BLaER1 (cell line): ENCODE results near the gene TRPV4.

Experiments used
- H3K27ac ChIP-seq: shearing (Covaris generic); formaldehyde crosslinking; 2 replicates; pipeline ENCODE4 v1.8.1; 2022
- H3K27me3 ChIP-seq: shearing (Covaris generic); formaldehyde crosslinking; 2 replicates; pipeline ENCODE4 v1.8.1; 2022
- H3K36me3 ChIP-seq: shearing (Covaris generic); formaldehyde crosslinking; 2 replicates; pipeline ENCODE4 v1.8.1; 2022
- H3K4me1 ChIP-seq: shearing (Covaris generic); formaldehyde crosslinking; 2 replicates; pipeline ENCODE4 v1.8.1; 2022
- H3K4me2 ChIP-seq: shearing (Covaris generic); formaldehyde crosslinking; 2 replicates; pipeline ENCODE4 v1.8.1; 2022
- H3K4me3 ChIP-seq: shearing (Covaris generic); formaldehyde crosslinking; 2 replicates; pipeline ENCODE4 v1.8.1; 2022
- H3K9ac ChIP-seq: shearing (Covaris generic); formaldehyde crosslinking; 2 replicates; pipeline ENCODE4 v1.8.1; 2022
- H3K9me3 ChIP-seq: shearing (Covaris generic); formaldehyde crosslinking; 2 replicates; pipeline ENCODE4 v1.8.1; 2022
- H4K20me1 ChIP-seq: shearing (Covaris generic); formaldehyde crosslinking; 2 replicates; pipeline ENCODE4 v1.8.1; 2022
- Cebpa-rat ChIP-seq: shearing (Covaris generic); IDR thresholded peaks from 2 replicates; pipeline ENCODE4 v1.8.1; 2022

TRPV4 gene

DNA sequence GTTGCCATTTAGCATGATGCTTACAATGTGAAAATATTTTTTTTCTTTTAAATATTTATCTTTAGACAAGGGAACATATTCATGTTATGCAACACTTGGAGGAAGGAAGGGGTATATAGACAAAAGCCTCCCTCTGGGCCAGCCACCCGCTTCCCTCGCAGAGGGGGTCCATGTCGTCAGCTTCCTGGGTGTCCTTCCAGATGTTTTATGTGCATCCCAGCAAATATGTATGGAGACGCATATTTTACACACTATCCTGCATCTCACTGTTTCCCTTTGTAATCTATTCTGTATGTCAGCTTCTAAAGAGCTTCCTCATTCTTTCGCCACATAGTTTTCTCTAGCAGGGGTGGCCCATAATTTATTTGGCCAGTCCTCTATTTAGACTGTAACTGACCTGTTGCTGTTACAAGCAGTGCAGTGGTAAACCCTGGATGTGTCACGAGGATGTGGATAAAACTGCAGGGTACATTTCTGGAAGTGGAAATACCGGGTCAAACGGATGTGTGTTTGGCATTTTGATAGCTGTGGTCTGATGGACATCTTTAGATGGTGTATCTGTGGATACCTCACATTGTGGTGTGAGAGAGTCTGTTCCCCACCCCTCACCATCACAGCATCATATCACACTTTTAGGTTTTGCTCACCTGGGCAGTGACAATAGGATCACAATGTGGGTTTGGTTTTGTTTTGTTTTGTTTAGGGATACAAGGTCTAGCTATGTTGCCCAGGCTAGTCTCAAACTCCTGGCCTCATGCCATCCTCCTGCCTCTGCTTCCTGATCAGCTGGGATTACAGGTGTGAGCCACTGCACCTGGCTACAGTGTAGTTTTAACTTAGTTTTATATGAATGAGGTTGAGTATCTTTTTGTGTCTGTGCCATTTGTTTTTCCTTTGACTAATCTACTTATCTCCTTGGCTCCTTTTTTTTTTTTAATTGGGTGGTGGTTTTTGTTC lies 87.9 kb downstream of the TRPV4 start:
- no peak for TF ChIP-seq Cebpa-rat
- Histone ChIP-seq H3K4me1 (peaks cover 11% of the 10 kb centered on the region), H4K20me1 (peaks cover 17% of the 10 kb centered on the region; the same call in 1 of the 2 replicates), H3K27me3 (no peaks in the 10 kb centered on the region), H3K9ac (no peak overlapping the region), H3K36me3 (no peaks in the 10 kb centered on the region), H3K4me3 (no peak overlapping the region), H3K27ac (no peak overlapping the region), H3K4me2 (no peak overlapping the region), H3K9me3 (no peaks in the 10 kb centered on the region)

DNA sequence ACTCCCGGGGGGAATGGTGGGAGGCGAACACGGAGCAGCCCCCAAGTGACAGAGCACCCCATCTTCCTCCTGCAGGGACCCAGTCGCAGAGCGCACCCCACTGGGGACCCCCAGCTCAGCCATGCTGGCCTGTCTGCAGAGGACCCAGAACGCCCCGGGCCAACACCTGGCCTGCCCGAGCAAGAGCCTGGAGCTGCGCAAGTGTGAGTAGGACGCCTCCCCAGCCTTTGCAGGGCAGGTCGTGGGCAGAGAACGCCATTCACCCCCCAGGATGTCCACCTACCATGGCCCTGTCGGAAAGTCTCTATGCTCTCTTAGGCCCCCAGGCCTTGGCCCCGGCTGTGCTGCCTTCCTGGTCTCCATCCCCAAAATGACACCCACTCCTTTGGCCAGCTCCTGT lies 89.2 kb downstream of the TRPV4 start:
- no peak overlapping the region for H3K4me3 ChIP-seq
- no peak overlapping the region for H3K4me2 ChIP-seq
- no peak overlapping the region for H3K27ac ChIP-seq
- H3K4me1 ChIP-seq = peaks cover 11% of the 10 kb centered on the region
- no peaks in the 10 kb centered on the region for H3K9me3 ChIP-seq
- no peak overlapping the region for H3K9ac ChIP-seq
- peaks cover 26% of the 10 kb centered on the region; the same call in 1 of the 2 replicates for H4K20me1 ChIP-seq
- H3K27me3 ChIP-seq = no peaks in the 10 kb centered on the region
- H3K36me3 ChIP-seq = no peaks in the 10 kb centered on the region
- no peak for TF ChIP-seq Cebpa-rat

DNA sequence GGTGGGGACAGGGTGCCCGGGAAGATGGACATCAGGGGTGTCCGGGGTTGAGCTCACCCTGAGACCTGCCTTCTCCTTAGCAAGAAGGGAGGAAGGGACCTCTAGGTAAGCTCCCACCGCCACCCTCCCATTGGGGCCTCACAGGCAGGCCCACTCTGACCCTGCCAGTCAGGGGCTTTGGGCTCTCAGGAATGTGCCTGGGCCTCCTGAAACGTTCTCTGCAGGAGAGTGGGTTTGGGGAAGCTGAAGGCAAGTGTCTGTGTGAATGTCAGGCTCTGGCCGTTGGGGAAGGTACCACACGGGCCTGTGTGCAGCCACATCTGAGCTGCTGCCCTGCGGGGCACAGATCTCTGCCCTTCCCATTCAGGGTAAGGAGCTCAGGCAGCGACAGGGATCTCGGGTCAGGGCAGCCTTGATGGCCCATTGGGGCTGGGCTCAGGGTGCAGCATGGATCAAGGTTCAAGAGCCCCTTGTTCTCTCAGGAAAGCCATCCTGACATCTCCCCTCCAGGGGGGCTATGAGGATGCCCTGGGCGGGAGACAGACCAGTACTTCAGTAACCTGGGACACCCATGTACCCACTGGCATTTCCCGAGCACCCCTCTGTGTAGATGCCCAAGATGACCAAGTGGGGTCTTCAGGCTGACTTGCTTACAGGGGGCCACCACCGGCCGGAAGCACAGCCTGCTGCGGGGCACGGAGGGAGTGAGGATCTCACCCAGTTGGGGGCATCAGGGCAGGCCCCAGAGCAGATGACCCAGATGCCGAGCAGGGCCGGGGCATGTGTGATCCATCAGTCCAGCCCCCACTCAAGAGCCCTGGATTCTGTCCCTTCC lies 89.9 kb downstream of the TRPV4 start:
- Histone ChIP-seq H3K4me2 (no peak overlapping the region), H3K27me3 (no peaks in the 10 kb centered on the region), H3K9ac (no peak overlapping the region), H3K4me3 (no peak overlapping the region), H3K36me3 (no peaks in the 10 kb centered on the region), H3K4me1 (peaks cover 11% of the 10 kb centered on the region), H3K27ac (no peak overlapping the region), H3K9me3 (no peaks in the 10 kb centered on the region), H4K20me1 (peaks cover 33% of the 10 kb centered on the region; the same call in 1 of the 2 replicates)
- no peak for TF ChIP-seq Cebpa-rat

GRCh38 chr12:109741970-109742703 lies 91.1 kb downstream of the TRPV4 start:
- Histone ChIP-seq H4K20me1 (peaks cover 43% of the 10 kb centered on the region), H3K4me1 (peaks cover 11% of the 10 kb centered on the region)

GRCh38 chr12:109741286-109741969 lies 91.8 kb downstream of the TRPV4 start:
- H3K9me3 ChIP-seq = no peaks in the 10 kb centered on the region
- H3K4me2 ChIP-seq = no peak overlapping the region
- TF ChIP-seq Cebpa-rat = no peak
- no peaks in the 10 kb centered on the region for H3K27me3 ChIP-seq
- peaks cover 50% of the 10 kb centered on the region for H4K20me1 ChIP-seq
- H3K4me1 ChIP-seq = peaks cover 11% of the 10 kb centered on the region
- H3K9ac ChIP-seq = no peak overlapping the region
- no peak overlapping the region for H3K4me3 ChIP-seq
- no peak overlapping the region for H3K27ac ChIP-seq
- no peaks in the 10 kb centered on the region for H3K36me3 ChIP-seq

More at GRCh38 chr12:109741970-109742703, 91.1 kb downstream of the TRPV4 start:
- no peak for TF ChIP-seq Cebpa-rat
- H3K4me3 ChIP-seq = no peak overlapping the region
- H3K36me3 ChIP-seq = no peaks in the 10 kb centered on the region
- no peak overlapping the region for H3K4me2 ChIP-seq
- no peaks in the 10 kb centered on the region for H3K27me3 ChIP-seq
- no peaks in the 10 kb centered on the region for H3K9me3 ChIP-seq
- no peak overlapping the region for H3K9ac ChIP-seq
- no peak overlapping the region for H3K27ac ChIP-seq

DNA sequence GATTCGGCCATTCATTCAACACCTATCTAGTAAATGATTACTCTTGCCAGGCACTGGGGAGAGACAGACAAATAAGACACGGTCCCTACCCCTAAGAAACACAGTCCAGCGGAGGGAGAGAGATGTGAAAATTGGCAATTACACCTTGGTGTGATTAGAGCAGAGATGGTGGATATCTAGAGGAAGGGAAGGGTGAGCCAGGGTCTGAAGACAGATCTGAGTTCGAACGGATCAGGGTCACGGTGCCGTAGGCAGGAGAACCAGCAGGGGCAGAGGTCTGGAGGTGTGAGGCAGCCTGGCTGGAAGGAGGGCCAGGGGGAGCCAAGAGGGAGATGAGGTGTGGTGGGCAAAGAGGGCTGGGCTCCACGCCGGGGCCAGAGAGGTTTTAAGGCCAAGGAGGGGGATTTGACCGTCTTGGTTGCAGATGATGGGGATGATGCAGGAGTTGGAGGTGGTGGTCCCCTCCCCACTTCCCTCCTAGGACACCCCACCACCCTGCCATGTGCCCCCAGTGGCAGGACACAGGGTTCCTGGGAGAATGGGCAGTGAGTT lies 92.4 kb downstream of the TRPV4 start:
- H3K4me2 ChIP-seq = no peak overlapping the region
- no peak overlapping the region for H3K9ac ChIP-seq
- H3K4me3 ChIP-seq = no peak overlapping the region
- H3K27ac ChIP-seq = no peak overlapping the region
- H3K27me3 ChIP-seq = no peaks in the 10 kb centered on the region
- no peaks in the 10 kb centered on the region for H3K9me3 ChIP-seq
- peaks cover 57% of the 10 kb centered on the region for H4K20me1 ChIP-seq
- no peak for TF ChIP-seq Cebpa-rat
- peaks cover 11% of the 10 kb centered on the region for H3K4me1 ChIP-seq
- no peaks in the 10 kb centered on the region for H3K36me3 ChIP-seq

DNA sequence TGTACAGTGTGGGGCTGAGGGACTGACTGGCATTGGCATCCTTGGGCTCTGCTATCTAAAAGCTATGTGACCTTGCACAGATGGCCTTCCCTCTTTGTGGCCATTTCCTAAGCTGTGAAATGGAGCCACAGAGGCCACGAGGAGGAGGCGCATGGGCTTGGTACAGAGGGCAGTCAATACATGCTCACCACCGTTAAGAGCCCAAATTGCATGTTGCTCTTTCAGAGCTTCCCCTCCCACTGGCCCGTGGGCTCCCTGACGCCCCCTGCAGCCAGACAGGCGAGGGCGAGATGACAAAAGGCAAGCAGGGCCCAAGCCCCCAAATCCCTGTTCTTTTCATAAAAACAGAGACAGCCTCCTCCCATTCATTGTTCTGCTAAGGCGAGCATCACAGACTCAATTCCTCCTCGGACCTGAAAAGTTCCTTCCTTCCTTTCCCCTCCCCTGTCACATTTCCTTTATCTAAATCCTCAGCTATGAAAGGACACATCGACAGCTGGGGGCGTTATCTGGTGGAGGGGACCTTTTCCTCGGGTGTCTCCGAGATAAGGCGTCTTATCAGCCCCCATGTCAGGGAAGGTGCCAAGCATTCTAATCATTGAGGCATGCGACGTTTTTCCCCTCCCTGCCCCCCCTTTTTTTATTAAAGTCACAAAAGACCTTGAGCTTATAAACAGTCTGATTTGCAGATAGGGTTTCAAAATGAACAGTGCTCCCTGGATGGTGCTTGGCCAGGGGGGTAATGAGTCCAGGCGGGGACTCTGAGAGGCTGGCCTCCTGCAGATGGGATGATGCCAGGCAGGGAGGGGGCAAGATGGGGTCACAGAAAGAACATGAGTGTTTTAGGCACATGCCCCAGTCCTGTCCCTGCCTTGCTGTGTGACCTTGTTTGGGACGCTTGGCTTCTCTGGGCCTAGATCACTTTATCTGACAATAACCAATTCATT lies 93.2 kb downstream of the TRPV4 start:
- Histone ChIP-seq H3K27ac (no peak overlapping the region), H3K4me1 (peaks cover 3% of the 10 kb centered on the region; the same call in 1 of the 2 replicates), H4K20me1 (peaks cover 64% of the 10 kb centered on the region), H3K4me2 (no peak overlapping the region), H3K27me3 (no peaks in the 10 kb centered on the region), H3K36me3 (no peaks in the 10 kb centered on the region), H3K9me3 (no peaks in the 10 kb centered on the region), H3K9ac (no peak overlapping the region), H3K4me3 (no peak overlapping the region)
- TF ChIP-seq Cebpa-rat = no peak
